ENCODE measurements around the gene EPO. TPM values are rescaled to one million over a fixed set of nuclear protein-coding genes. Genes with fewer than 3 reads are reported as not detected.
"Not testable (repeated sequence)": the region's sequence is repeated elsewhere in the genome, so short reads cannot be mapped to it uniquely, and the experiment has no call there.

EPO gene
- total and polyA plus RNA-seq, 9 donors: 0.07 to 0.40 (median 0.18) TPM; not detected in 4

DNA sequence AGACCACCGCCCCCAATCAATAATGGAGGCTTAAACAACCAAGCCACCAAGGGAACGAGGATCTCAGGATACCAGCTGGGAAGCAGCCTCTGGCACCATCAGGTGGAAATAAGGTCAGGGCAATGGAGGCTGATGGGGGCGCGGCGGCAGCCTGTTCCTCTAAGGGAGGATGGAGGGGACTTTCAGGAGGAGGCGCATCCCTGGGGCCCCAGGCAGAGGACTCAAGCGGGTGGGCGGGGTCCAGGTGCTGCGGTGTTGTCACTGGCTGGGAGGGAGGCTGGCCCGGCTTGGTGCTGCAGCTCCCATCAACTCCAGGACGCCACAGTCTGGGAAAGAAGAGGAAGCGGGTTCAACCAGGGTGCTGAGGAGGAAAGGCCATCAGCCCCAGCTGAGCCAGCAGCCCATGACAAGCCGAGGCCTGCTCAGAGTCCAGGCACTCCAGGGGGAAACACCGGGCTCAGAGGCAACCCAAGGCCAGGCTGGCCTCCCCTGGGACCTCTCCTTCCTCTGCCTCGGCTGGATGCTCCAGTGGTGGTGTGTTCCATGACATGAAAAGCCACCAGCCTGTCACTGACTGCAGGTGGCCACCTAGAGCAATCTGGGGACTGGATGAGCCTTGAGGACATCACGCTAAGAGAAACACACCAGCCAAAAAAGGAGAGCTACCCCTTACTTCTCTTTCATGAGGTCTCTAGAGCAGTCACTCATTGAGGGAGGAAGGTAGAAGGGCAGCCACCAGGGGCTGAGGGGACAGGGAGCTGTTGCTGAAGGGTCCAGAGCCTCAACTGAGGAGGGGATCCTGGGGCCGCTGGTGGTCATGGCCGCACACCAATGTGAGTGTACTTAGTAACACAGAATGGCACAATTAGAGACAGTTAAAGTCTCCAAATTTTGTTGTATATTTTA, 30.8 kb upstream of the EPO start:
- no peak overlapping the region for H3K27ac ChIP-seq (ENCODE audit: low read length)
- WGBS (ENCODE audit: insufficient coverage): 85% methylated on average over 12 of the region's 18 CpGs
- peaks cover 31% of the 10 kb centered on the region for H3K4me1 ChIP-seq (ENCODE audit: control insufficient read depth, insufficient read depth, low read length)
- peaks cover 58% of the 10 kb centered on the region for H3K36me3 ChIP-seq (ENCODE audit: control insufficient read depth, insufficient read depth, low read length)
- H3K27me3 ChIP-seq (ENCODE audit: control insufficient read depth, insufficient read depth, low read length): no peaks in the 10 kb centered on the region
- H3K4me3 ChIP-seq (ENCODE audit: low read length): no peak overlapping the region
- H3K9me3 ChIP-seq (replicated peaks; ENCODE audit: control insufficient read depth, low read depth, low read length): no peaks in the 10 kb centered on the region
- no peak for DNase-seq

DNA sequence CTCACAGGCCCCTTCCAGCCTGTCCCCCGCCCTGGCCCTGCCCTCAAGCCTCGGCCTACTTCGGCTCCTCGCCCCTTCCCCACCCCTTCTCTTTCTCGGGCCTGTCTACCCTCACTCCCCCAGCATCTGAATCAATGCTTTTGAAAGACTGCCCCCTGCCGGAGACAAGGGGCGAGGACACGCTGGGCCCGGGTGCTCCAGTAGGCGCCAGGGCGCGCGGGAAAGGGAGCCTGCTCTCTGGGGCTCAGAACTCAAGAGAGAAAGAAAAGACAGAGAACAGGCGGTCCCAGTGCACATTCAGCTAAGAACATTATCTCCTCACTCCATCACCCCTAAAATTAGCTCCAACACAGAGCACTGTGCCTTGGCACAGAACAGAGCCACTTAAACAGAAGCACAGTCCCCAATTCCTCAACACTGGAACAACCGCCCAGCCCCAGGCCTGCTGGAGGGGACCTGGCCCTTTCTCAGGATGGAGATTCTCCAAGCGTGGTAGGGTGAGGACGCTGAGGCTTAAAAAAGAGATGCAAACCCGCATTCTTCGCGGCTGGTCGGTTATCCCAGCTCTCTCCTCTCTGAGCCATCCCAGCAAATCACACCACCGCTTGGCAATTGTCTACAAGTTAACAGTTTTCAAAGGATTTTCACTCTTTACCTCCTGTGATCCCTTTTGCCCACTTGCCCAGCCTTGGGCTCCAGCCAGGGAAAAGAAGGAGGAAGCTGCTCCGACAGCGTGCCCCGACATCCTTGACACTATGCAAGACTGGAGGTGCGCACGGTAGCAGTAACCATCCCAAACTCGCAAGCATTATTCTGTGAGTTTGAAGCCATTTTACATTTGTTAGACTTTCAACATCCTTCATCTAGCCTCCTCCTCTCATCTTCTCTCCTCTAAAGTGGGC, 28.3 kb upstream of the EPO start:
- no peak overlapping the region for H3K27ac ChIP-seq (ENCODE audit: low read length)
- 20% methylated on average over 21 of the region's 28 CpGs for WGBS (ENCODE audit: insufficient coverage)
- H3K4me3 ChIP-seq (ENCODE audit: low read length): no peak overlapping the region

DNA sequence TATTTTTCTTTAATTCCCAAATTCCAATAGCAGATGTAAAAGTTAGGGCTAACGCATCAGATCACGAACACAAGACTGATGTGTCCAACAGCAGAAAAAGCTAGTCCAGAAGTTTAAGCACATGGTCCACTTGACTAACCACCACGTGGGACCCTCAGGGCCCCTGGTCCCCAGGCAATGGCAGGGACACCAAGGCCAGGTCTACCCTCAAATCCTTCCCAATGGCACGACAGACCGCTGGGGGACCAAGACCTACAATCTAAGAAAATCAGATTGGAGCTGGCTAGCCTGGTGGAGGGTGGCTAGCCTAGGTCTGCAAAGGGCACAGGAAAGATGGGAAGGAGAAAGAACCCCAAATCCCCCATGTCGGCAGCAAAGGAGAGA, 27.7 kb upstream of the EPO start:
- peak overlapping the region; percentile 81 for H3K4me3 ChIP-seq (ENCODE audit: low read length)
- no peaks in the 10 kb centered on the region for H3K9me3 ChIP-seq (replicated peaks; ENCODE audit: control insufficient read depth, low read depth, low read length)
- peaks cover 34% of the 10 kb centered on the region for H3K4me1 ChIP-seq (ENCODE audit: control insufficient read depth, insufficient read depth, low read length)
- H3K27me3 ChIP-seq (ENCODE audit: control insufficient read depth, insufficient read depth, low read length): peaks cover 11% of the 10 kb centered on the region
- H3K27ac ChIP-seq (ENCODE audit: low read length): no peak overlapping the region
- WGBS (ENCODE audit: insufficient coverage): 55% methylated on average over 2 of the region's 6 CpGs
- no peak for DNase-seq
- H3K36me3 ChIP-seq (ENCODE audit: control insufficient read depth, insufficient read depth, low read length): peaks cover 27% of the 10 kb centered on the region

More for the DNA sequence above, 28.3 kb upstream of the EPO start:
- Histone ChIP-seq H3K27me3 (ENCODE audit: control insufficient read depth, insufficient read depth, low read length) (peaks cover 8% of the 10 kb centered on the region), H3K9me3 (replicated peaks; ENCODE audit: control insufficient read depth, low read depth, low read length) (no peaks in the 10 kb centered on the region), H3K36me3 (ENCODE audit: control insufficient read depth, insufficient read depth, low read length) (peaks cover 34% of the 10 kb centered on the region), H3K4me1 (ENCODE audit: control insufficient read depth, insufficient read depth, low read length) (peaks cover 34% of the 10 kb centered on the region)
- DNase-seq: peak; percentile 83

DNA sequence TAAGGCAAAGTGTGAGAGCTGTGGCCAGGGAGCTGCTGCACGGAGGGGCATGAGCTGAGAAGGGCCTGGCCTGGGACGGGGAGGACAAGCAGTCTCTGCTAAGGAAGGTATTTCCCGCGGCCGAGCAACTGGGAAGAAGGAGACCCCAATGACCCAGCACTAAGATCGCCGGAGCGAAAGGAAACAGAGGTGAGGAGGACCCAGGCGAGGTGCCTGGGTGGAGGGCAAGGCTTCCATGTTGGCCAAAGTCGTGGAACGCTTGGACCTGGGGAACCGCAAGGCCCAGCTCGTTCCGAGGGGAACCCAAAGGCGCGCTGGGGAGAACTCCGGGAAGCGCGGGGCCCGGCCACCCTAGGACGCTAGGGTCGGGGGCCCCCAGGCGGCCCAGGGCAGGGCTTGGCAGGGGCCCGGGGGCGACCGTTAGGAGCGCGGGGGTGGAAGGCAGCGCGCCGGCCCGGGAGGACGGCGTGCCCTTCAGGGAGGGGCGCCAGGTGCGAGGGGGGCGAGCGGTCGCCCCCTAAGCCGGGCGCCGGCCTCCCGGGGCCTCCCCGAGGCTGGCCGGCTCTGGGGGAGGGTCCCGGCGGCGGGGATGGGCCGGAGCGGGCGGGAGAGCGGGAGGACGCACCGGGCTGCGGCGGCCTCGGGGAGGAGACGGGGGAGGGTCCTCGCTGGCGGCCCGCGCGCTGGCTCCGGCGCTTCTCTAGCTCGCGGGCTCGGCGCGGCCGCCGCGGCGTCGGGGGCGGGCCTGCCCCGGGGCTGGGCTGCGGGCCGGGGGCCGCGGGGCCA, 26.8 kb upstream of the EPO start:
- Histone ChIP-seq H3K27ac (ENCODE audit: low read length) (peak overlapping the region; percentile 69), H3K4me1 (ENCODE audit: control insufficient read depth, insufficient read depth, low read length) (peaks cover 34% of the 10 kb centered on the region), H3K9me3 (replicated peaks; ENCODE audit: control insufficient read depth, low read depth, low read length) (no peaks in the 10 kb centered on the region), H3K4me3 (ENCODE audit: low read length) (peak overlapping the region; percentile 81), H3K36me3 (ENCODE audit: control insufficient read depth, insufficient read depth, low read length) (peaks cover 18% of the 10 kb centered on the region), H3K27me3 (ENCODE audit: control insufficient read depth, insufficient read depth, low read length) (peaks cover 11% of the 10 kb centered on the region)
- no peak for DNase-seq
- 1% methylated on average over 81 of the region's 81 CpGs for WGBS (ENCODE audit: insufficient coverage)

DNA sequence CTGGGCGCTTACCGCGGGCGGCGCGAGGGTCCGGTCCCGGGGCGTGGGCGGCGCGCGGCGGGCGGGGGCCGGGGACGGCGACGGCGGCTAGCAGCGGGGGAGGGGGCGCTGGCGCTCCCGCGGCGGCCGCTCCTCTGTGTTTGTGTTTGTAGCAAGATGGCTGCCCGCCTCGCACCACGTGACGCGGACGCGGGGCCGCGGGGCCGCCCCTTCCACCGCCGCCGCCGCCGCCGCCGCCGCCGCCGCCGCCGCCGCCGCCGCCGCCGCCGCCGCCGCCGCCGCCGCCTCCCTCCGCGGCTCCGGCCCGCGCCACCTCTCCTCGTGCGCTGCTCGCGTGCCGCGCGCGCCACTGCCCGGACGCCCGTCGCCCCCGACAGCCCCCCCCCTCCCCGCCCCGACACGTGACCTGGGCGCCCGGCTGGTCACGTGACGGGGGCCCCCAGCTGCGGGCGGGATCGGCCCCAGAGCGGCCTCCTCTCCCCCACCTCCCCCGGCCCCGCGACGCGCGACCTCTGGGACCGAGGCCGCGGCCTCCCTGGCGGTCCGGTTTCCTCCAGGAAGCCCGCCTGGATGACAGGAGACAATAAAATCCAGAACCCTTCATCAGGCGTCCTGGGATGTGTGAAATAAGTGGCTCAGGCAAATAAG, 26.0 kb upstream of the EPO start, which contains the start of gene GIGYF1:
GIGYF1 (minus strand) TSS at position 153 of the 648 bp plus-strand sequence. CDS start 6,012 bp downstream, outside the sequence.
- WGBS (ENCODE audit: insufficient coverage): 1% methylated on average over 31 of the region's 102 CpGs
- no peaks in the 10 kb centered on the region for H3K9me3 ChIP-seq (replicated peaks; ENCODE audit: control insufficient read depth, low read depth, low read length)
- peak within 1 kb of the TSS; percentile 69 for H3K27ac ChIP-seq (ENCODE audit: low read length)
- H3K4me1 ChIP-seq (ENCODE audit: control insufficient read depth, insufficient read depth, low read length): peaks cover 34% of the 10 kb centered on the region
- H3K27me3 ChIP-seq (ENCODE audit: control insufficient read depth, insufficient read depth, low read length): peaks cover 12% of the 10 kb centered on the region
- H3K4me3 ChIP-seq (ENCODE audit: low read length): peak within 1 kb of the TSS; percentile 81
- peak; percentile 82 for DNase-seq
- peaks cover 12% of the 10 kb centered on the region for H3K36me3 ChIP-seq (ENCODE audit: control insufficient read depth, insufficient read depth, low read length)

DNA sequence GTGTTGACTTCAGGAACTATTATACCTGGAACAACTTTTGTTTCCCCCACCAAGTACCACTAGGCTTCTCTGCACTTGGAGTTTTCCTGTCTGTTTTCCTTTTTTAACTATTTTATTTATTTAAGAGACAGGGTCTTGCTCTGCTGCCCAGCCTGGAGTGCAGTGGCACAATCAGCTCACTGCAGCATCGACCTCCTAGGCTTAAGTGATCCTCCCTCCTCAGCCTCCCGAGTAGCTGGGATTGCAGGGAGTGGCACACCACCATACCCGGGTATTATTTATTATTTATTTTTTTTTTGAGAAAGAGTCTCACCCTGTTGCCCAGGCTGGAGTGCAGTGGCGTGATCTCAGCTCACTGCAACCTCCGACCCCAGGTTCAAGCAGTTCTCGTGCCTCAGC, 24.1 kb upstream of the EPO start:
- WGBS (ENCODE audit: insufficient coverage): 76% methylated on average over 3 of the region's 6 CpGs

DNA sequence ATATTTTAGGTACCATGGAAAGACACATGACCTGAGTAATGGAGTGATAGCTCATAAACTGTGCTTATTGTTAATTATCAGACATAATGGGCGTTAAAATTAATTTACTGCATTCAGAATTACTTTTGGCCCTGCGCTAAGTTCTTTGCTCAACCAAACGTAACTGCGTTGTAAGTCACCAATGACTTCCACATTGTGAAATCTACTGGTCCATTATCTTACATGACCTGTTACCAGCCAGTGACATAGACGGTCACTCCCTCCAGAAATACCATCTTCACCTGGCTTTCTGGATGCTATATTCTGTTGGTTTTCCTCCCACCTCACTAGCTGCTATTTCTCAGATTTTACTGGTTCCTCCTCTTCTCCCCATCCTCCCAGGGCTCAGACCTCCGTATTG, 21.2 kb upstream of the EPO start:
- no peak for DNase-seq
- WGBS (ENCODE audit: insufficient coverage): 94% methylated on average over 5 of the region's 6 CpGs
- Histone ChIP-seq H3K27me3 (ENCODE audit: control insufficient read depth, insufficient read depth, low read length) (peaks cover 22% of the 10 kb centered on the region), H3K4me3 (ENCODE audit: low read length) (no peak overlapping the region), H3K9me3 (replicated peaks; ENCODE audit: control insufficient read depth, low read depth, low read length) (no peaks in the 10 kb centered on the region), H3K36me3 (ENCODE audit: control insufficient read depth, insufficient read depth, low read length) (no peaks in the 10 kb centered on the region), H3K4me1 (ENCODE audit: control insufficient read depth, insufficient read depth, low read length) (peaks cover 4% of the 10 kb centered on the region), H3K27ac (ENCODE audit: low read length) (no peak overlapping the region)

More for the DNA sequence above, 24.1 kb upstream of the EPO start:
- no peaks in the 10 kb centered on the region for H3K9me3 ChIP-seq (replicated peaks; ENCODE audit: control insufficient read depth, low read depth, low read length)
- peaks cover 4% of the 10 kb centered on the region for H3K36me3 ChIP-seq (ENCODE audit: control insufficient read depth, insufficient read depth, low read length)
- H3K27ac ChIP-seq (ENCODE audit: low read length): no peak overlapping the region
- H3K27me3 ChIP-seq (ENCODE audit: control insufficient read depth, insufficient read depth, low read length): peaks cover 22% of the 10 kb centered on the region
- H3K4me1 ChIP-seq (ENCODE audit: control insufficient read depth, insufficient read depth, low read length): peaks cover 27% of the 10 kb centered on the region
- no peak overlapping the region for H3K4me3 ChIP-seq (ENCODE audit: low read length)
- DNase-seq: no peak

DNA sequence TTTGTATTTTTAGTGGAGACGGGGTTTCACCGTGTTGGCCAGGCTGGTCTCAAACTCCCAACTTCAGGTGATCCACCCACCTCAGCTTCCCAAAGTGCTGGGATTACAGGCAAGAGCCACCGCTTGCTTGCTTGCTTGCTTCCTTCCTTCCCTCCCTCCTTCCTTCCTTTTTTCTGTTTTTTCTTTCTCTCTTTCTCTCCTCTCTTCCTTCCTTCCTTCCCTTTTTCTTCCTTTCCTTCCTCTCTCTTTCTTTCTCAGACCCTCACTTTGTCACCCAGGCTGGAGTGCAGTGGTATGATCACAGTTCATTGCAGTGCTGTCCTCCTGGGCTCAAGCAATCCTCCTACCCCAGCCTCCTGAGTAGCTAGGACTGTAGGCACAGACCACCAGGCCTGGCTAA, 19.2 kb upstream of the EPO start:
- not testable (repeated sequence) for H3K36me3 ChIP-seq (ENCODE audit: control insufficient read depth, insufficient read depth, low read length); H3K27ac ChIP-seq (ENCODE audit: low read length); H3K9me3 ChIP-seq (replicated peaks; ENCODE audit: control insufficient read depth, low read depth, low read length); DNase-seq; H3K4me1 ChIP-seq (ENCODE audit: control insufficient read depth, insufficient read depth, low read length); H3K4me3 ChIP-seq (ENCODE audit: low read length)
- WGBS (ENCODE audit: insufficient coverage): 68% methylated on average over 3 of the region's 3 CpGs
- H3K27me3 ChIP-seq (ENCODE audit: control insufficient read depth, insufficient read depth, low read length): peaks cover 14% of the 10 kb centered on the region

DNA sequence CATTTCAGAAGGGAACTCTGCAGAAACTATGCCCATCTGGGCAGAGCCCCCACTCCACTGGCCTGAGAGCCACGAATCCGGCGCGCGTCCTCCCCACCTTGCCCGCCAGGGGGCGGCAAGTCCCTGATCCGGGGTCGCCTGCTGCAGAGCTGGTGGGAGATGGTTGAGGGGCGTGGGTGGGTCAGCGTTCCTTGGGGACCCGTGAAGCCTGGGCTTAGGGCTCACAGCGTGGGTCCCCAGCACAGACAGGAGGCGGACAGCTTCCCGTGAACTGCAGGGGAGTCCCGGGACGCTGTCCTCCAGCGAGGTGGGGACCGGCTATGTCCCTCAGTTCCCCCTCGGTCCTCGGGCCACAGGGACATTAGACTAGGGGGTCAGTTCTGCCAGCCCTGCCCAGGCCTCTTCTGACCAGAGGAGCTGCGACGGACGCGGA, 14.9 kb upstream of the EPO start:
- WGBS (ENCODE audit: insufficient coverage): under 1% methylated on average over 18 of the region's 25 CpGs
- Histone ChIP-seq H3K9me3 (replicated peaks; ENCODE audit: control insufficient read depth, low read depth, low read length) (no peaks in the 10 kb centered on the region), H3K4me3 (ENCODE audit: low read length) (peak overlapping the region; percentile 97), H3K4me1 (ENCODE audit: control insufficient read depth, insufficient read depth, low read length) (peaks cover 16% of the 10 kb centered on the region), H3K36me3 (ENCODE audit: control insufficient read depth, insufficient read depth, low read length) (peaks cover 7% of the 10 kb centered on the region), H3K27me3 (ENCODE audit: control insufficient read depth, insufficient read depth, low read length) (no peaks in the 10 kb centered on the region), H3K27ac (ENCODE audit: low read length) (peak overlapping the region; percentile 97)
- DNase-seq: peak; percentile 84

All from muscle of leg (tissue), 11 donors.